EH (cell line): Measurements from ENCODE around the gene GPC3.
"Not testable (repeated sequence)": the region's sequence is repeated elsewhere in the genome, so short reads cannot be mapped to it uniquely, and the experiment has no call there.

Experiments
- DNase-seq: peaks from one replicate; pipeline ENCODE4 v3.0.0-alpha.2; 2015; ENCODE audit warnings: low read depth

GPC3 gene

GRCh38 chrX:133995759-133996158 lies 10.4 kb upstream of the GPC3 start:
- DNase-seq, result no peak

- DNase-seq, result no peak
These were observed 9.2 kb upstream of the GPC3 start for GRCh38 chrX:133994576-133994975.

- no peak for DNase-seq
These were observed 7.5 kb upstream of the GPC3 start for GRCh38 chrX:133992882-133993281.

- DNase-seq, result no peak
These were observed 6.4 kb upstream of the GPC3 start for GRCh38 chrX:133991814-133992213.

GRCh38 chrX:133991057-133991456 lies 5.7 kb upstream of the GPC3 start:
- DNase-seq, result not testable (repeated sequence)

- no peak for DNase-seq
These were observed 4.6 kb upstream of the GPC3 start for GRCh38 chrX:133989993-133990392.

- DNase-seq, result no peak
These were observed 4.1 kb upstream of the GPC3 start for GRCh38 chrX:133989490-133989889.

- no peak for DNase-seq
These were observed 2.6 kb upstream of the GPC3 start for GRCh38 chrX:133988010-133988409.

- DNase-seq, result no peak
These were observed 1.8 kb upstream of the GPC3 start for GRCh38 chrX:133987188-133987587.

- DNase-seq, result no peak
These were observed 731 bp upstream of the GPC3 start for GRCh38 chrX:133985967-133986683.

GRCh38 chrX:133984857-133985163 lies 584 bp downstream of the GPC3 start:
- DNase-seq, result no peak

- no peak for DNase-seq
These were observed 1.2 kb downstream of the GPC3 start for GRCh38 chrX:133983974-133984845.

- DNase-seq, result no peak
These were observed 2.0 kb downstream of the GPC3 start for GRCh38 chrX:133983256-133983973.

GRCh38 chrX:133981924-133982323 lies 3.5 kb downstream of the GPC3 start:
- no peak for DNase-seq

GRCh38 chrX:133980832-133981588 lies 4.4 kb downstream of the GPC3 start:
- DNase-seq, result no peak

GRCh38 chrX:133980406-133980805 lies 5.0 kb downstream of the GPC3 start:
- no peak for DNase-seq

- no peak for DNase-seq
These were observed 5.7 kb downstream of the GPC3 start for GRCh38 chrX:133979641-133980230.

- no peak for DNase-seq
These were observed 11.7 kb downstream of the GPC3 start for GRCh38 chrX:133973704-133974103.

- DNase-seq, result no peak
These were observed 12.5 kb downstream of the GPC3 start for GRCh38 chrX:133972916-133973315.

- no peak for DNase-seq
These were observed 13.8 kb downstream of the GPC3 start for GRCh38 chrX:133971586-133971985.

GRCh38 chrX:133970076-133970475 lies 15.3 kb downstream of the GPC3 start:
- no peak for DNase-seq

GRCh38 chrX:133969191-133969590 lies 16.2 kb downstream of the GPC3 start:
- no peak for DNase-seq
